ENCODE measurements around the gene PRKCB.

Gene PRKCB

GRCh38 chr16:23879735-23880373 is 44.1 kb downstream of the PRKCB start:
- H3K9me3 ChIP-seq (ENCODE audit: low read length), result no peaks in the 10 kb centered on the region
- H3K27me3 ChIP-seq (ENCODE audit: insufficient read depth, low read length), result no peaks in the 10 kb centered on the region

GRCh38 chr16:23889189-23889588 is 53.4 kb downstream of the PRKCB start:
- H2AFZ ChIP-seq (ENCODE audit: low read depth, low read length), result no peak overlapping the region
- H3K4me3 ChIP-seq (ENCODE audit: low read length), result no peak overlapping the region
- no peaks in the 10 kb centered on the region for H3K36me3 ChIP-seq (ENCODE audit: insufficient read depth, low read length)
- no peaks in the 10 kb centered on the region for H3K9me3 ChIP-seq (ENCODE audit: low read length)
- H3K4me1 ChIP-seq (ENCODE audit: insufficient read depth, low read length), result no peaks in the 10 kb centered on the region
- no peaks in the 10 kb centered on the region for H3K27me3 ChIP-seq (ENCODE audit: insufficient read depth, low read length)

More at GRCh38 chr16:23879735-23880373, 44.1 kb downstream of the PRKCB start:
- H3K4me1 ChIP-seq (ENCODE audit: insufficient read depth, low read length), result no peaks in the 10 kb centered on the region
- H2AFZ ChIP-seq (ENCODE audit: low read depth, low read length), result no peak overlapping the region
- no peak overlapping the region for H3K4me3 ChIP-seq (ENCODE audit: low read length)
- H3K36me3 ChIP-seq (ENCODE audit: insufficient read depth, low read length), result no peaks in the 10 kb centered on the region

GRCh38 chr16:23893986-23894385 is 58.2 kb downstream of the PRKCB start:
- Histone ChIP-seq H3K27me3 (ENCODE audit: insufficient read depth, low read length) (no peaks in the 10 kb centered on the region), H3K36me3 (ENCODE audit: insufficient read depth, low read length) (no peaks in the 10 kb centered on the region), H3K4me3 (ENCODE audit: low read length) (no peak overlapping the region), H2AFZ (ENCODE audit: low read depth, low read length) (no peak overlapping the region), H3K4me1 (ENCODE audit: insufficient read depth, low read length) (no peaks in the 10 kb centered on the region), H3K9me3 (ENCODE audit: low read length) (no peaks in the 10 kb centered on the region)

- Histone ChIP-seq H3K36me3 (ENCODE audit: insufficient read depth, low read length) (no peaks in the 10 kb centered on the region), H2AFZ (ENCODE audit: low read depth, low read length) (no peak overlapping the region), H3K4me3 (ENCODE audit: low read length) (no peak overlapping the region), H3K9me3 (ENCODE audit: low read length) (no peaks in the 10 kb centered on the region), H3K27me3 (ENCODE audit: insufficient read depth, low read length) (no peaks in the 10 kb centered on the region), H3K4me1 (ENCODE audit: insufficient read depth, low read length) (no peaks in the 10 kb centered on the region)
Observed at GRCh38 chr16:23895052-23895451, 59.3 kb downstream of the PRKCB start.

GRCh38 chr16:23896832-23897821 is 61.3 kb downstream of the PRKCB start:
- no peaks in the 10 kb centered on the region for H3K36me3 ChIP-seq (ENCODE audit: insufficient read depth, low read length)
- H3K4me3 ChIP-seq (ENCODE audit: low read length), result no peak overlapping the region
- no peak overlapping the region for H2AFZ ChIP-seq (ENCODE audit: low read depth, low read length)
- no peaks in the 10 kb centered on the region for H3K9me3 ChIP-seq (ENCODE audit: low read length)
- H3K27me3 ChIP-seq (ENCODE audit: insufficient read depth, low read length), result no peaks in the 10 kb centered on the region
- H3K4me1 ChIP-seq (ENCODE audit: insufficient read depth, low read length), result no peaks in the 10 kb centered on the region

GRCh38 chr16:23898682-23899430 is 63.1 kb downstream of the PRKCB start:
- no peaks in the 10 kb centered on the region for H3K9me3 ChIP-seq (ENCODE audit: low read length)
- no peak overlapping the region for H3K4me3 ChIP-seq (ENCODE audit: low read length)
- no peaks in the 10 kb centered on the region for H3K36me3 ChIP-seq (ENCODE audit: insufficient read depth, low read length)
- no peaks in the 10 kb centered on the region for H3K4me1 ChIP-seq (ENCODE audit: insufficient read depth, low read length)
- H2AFZ ChIP-seq (ENCODE audit: low read depth, low read length), result no peak overlapping the region
- no peaks in the 10 kb centered on the region for H3K27me3 ChIP-seq (ENCODE audit: insufficient read depth, low read length)

GRCh38 chr16:23899869-23900268 is 64.1 kb downstream of the PRKCB start:
- H3K36me3 ChIP-seq (ENCODE audit: insufficient read depth, low read length), result no peaks in the 10 kb centered on the region
- no peaks in the 10 kb centered on the region for H3K9me3 ChIP-seq (ENCODE audit: low read length)
- no peak overlapping the region for H2AFZ ChIP-seq (ENCODE audit: low read depth, low read length)
- H3K27me3 ChIP-seq (ENCODE audit: insufficient read depth, low read length), result no peaks in the 10 kb centered on the region
- no peaks in the 10 kb centered on the region for H3K4me1 ChIP-seq (ENCODE audit: insufficient read depth, low read length)
- no peak overlapping the region for H3K4me3 ChIP-seq (ENCODE audit: low read length)

GRCh38 chr16:23900480-23901177 is 64.8 kb downstream of the PRKCB start:
- H3K27me3 ChIP-seq (ENCODE audit: insufficient read depth, low read length), result peaks cover 3% of the 10 kb centered on the region
- H3K9me3 ChIP-seq (ENCODE audit: low read length), result no peaks in the 10 kb centered on the region
- H3K36me3 ChIP-seq (ENCODE audit: insufficient read depth, low read length), result no peaks in the 10 kb centered on the region
- H2AFZ ChIP-seq (ENCODE audit: low read depth, low read length), result no peak overlapping the region
- H3K4me1 ChIP-seq (ENCODE audit: insufficient read depth, low read length), result no peaks in the 10 kb centered on the region
- no peak overlapping the region for H3K4me3 ChIP-seq (ENCODE audit: low read length)

GRCh38 chr16:23901178-23902033 is 65.6 kb downstream of the PRKCB start:
- no peaks in the 10 kb centered on the region for H3K4me1 ChIP-seq (ENCODE audit: insufficient read depth, low read length)
- H2AFZ ChIP-seq (ENCODE audit: low read depth, low read length), result no peak overlapping the region
- H3K9me3 ChIP-seq (ENCODE audit: low read length), result no peaks in the 10 kb centered on the region
- no peak overlapping the region for H3K4me3 ChIP-seq (ENCODE audit: low read length)
- H3K27me3 ChIP-seq (ENCODE audit: insufficient read depth, low read length), result peaks cover 3% of the 10 kb centered on the region
- no peaks in the 10 kb centered on the region for H3K36me3 ChIP-seq (ENCODE audit: insufficient read depth, low read length)

- no peaks in the 10 kb centered on the region for H3K36me3 ChIP-seq (ENCODE audit: insufficient read depth, low read length)
Observed at GRCh38 chr16:23902034-23902747, 66.4 kb downstream of the PRKCB start.

GRCh38 chr16:23902748-23903414 is 67.1 kb downstream of the PRKCB start:
- Histone ChIP-seq H3K36me3 (ENCODE audit: insufficient read depth, low read length) (no peaks in the 10 kb centered on the region), H2AFZ (ENCODE audit: low read depth, low read length) (no peak overlapping the region), H3K9me3 (ENCODE audit: low read length) (no peaks in the 10 kb centered on the region)

More at GRCh38 chr16:23902034-23902747, 66.4 kb downstream of the PRKCB start:
- no peaks in the 10 kb centered on the region for H3K9me3 ChIP-seq (ENCODE audit: low read length)
- H2AFZ ChIP-seq (ENCODE audit: low read depth, low read length), result no peak overlapping the region
- H3K27me3 ChIP-seq (ENCODE audit: insufficient read depth, low read length), result peaks cover 3% of the 10 kb centered on the region
- no peaks in the 10 kb centered on the region for H3K4me1 ChIP-seq (ENCODE audit: insufficient read depth, low read length)
- H3K4me3 ChIP-seq (ENCODE audit: low read length), result no peak overlapping the region

More at GRCh38 chr16:23902748-23903414, 67.1 kb downstream of the PRKCB start:
- Histone ChIP-seq H3K4me3 (ENCODE audit: low read length) (no peak overlapping the region), H3K4me1 (ENCODE audit: insufficient read depth, low read length) (no peaks in the 10 kb centered on the region), H3K27me3 (ENCODE audit: insufficient read depth, low read length) (peaks cover 3% of the 10 kb centered on the region)
